Suprapubic skin (tissue), 4 donors: ENCODE measurements around the gene PLCZ1. TPM values are rescaled to one million over a fixed set of nuclear protein-coding genes. Genes with fewer than 3 reads are reported as not detected.

Source experiments
- DNase-seq, 2 donors: peaks; one replicate each; pipeline ENCODE4 v3.0.0-alpha.2; 2019; ENCODE audit warnings: low spot score in 2 of 2
- H3K27ac ChIP-seq: fragments of 200-600 bp; sonication (generic); one replicate; pipeline ENCODE4 v1.5.1; 2019
- H3K27me3 ChIP-seq: fragments of 200-600 bp; sonication (generic); one replicate; pipeline ENCODE4 v1.5.1; 2019
- H3K36me3 ChIP-seq: fragments of 200-600 bp; sonication (generic); one replicate; pipeline ENCODE4 v1.5.1; 2019
- H3K4me1 ChIP-seq: fragments of 200-600 bp; sonication (generic); one replicate; pipeline ENCODE4 v1.5.1; 2019
- H3K4me3 ChIP-seq: fragments of 200-600 bp; sonication (generic); one replicate; pipeline ENCODE4 v1.5.1; 2019; ENCODE audit warnings: mild to moderate bottlenecking
- H3K9me3 ChIP-seq: fragments of 200-600 bp; sonication (generic); one replicate; pipeline ENCODE4 v1.5.1; 2019
- EP300 ChIP-seq: sonication (generic); formaldehyde crosslinking; IDR thresholded peaks from one replicate; pipeline ENCODE4 v1.6.1; 2017; ENCODE audit warnings: antibody characterized with exemption
- POLR2A ChIP-seq, 2 donors: fragments of 450-650 bp; IDR thresholded peaks; one replicate each; pipeline ENCODE4 v1.6.1; 2017; ENCODE audit warnings: antibody characterized with exemption in 2 of 2, mild to moderate bottlenecking in 2 of 2, moderate library complexity in 2 of 2
- POLR2AphosphoS5 ChIP-seq, 3 donors: sonication (generic); formaldehyde crosslinking; IDR thresholded peaks; one replicate each; pipeline ENCODE4 v1.6.1; 2017; ENCODE audit warnings: antibody characterized with exemption in 3 of 3
- WGBS: methylation state at CpG from one replicate; pipeline ENCODE4 v1.1.5; 2018; 5-methylcytosine and 5-hydroxymethylcytosine counted together
- total RNA-seq, 4 donors: library from RNA; depleted of rRNA; stranded (reverse); fragments of >200 nt; gene quantifications; one replicate each; pipeline ENCODE4 v1.1.0, GENCODE V29; 2016
- TF ChIP-seq, protein P1 (sequence below), 2 donors: fragments of 200-600 bp in 1 of 2; fragments of 450-650 bp in 1 of 2; sonication (generic) in 1 of 2; IDR thresholded peaks; one replicate each; pipeline ENCODE4 v1.5.1; 2016 to 2019; ENCODE audit warnings: antibody characterized with exemption in 2 of 2, mild to moderate bottlenecking in 1 of 2, moderate library complexity in 1 of 2

The PLCZ1 gene
- total RNA-seq, 4 donors from 2014 or later: not detected

DNA sequence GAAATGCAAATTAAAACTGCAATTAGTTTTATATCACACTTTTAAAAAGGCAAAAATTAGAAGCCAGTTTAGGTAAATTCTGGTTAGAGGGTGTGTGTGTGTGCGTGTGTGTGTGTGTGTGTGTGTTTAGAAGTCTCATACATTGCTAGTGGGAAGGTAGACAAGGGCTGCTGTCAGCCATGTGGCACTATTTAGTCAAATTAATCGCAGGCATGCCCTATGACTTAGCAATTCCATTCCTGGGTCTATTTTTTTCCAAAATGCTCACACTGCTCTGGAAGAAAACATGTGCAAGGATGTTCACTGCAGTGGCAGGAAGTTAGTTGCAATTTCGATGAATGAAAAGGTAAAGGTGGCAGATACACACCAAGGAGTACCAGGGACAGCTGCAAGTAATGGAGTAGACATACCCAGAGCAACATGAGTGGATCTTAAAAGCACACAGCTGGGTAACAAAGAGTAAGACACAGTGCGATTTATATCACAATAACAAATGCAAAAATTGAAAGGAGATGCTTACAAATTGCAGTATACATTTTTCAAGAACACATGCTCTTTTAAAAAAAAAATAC, 11.7 kb upstream of the PLCZ1 start:
- DNase-seq: no peak
- Histone ChIP-seq H3K4me3 (no peak overlapping the region), H3K27ac (no peak overlapping the region), H3K4me1 (no peaks in the 10 kb centered on the region), H3K36me3 (no peaks in the 10 kb centered on the region), H3K9me3 (no peaks in the 10 kb centered on the region), H3K27me3 (no peaks in the 10 kb centered on the region)
- WGBS: 59% methylated on average over 4 of the region's 4 CpGs
- TF ChIP-seq, protein P1, sequence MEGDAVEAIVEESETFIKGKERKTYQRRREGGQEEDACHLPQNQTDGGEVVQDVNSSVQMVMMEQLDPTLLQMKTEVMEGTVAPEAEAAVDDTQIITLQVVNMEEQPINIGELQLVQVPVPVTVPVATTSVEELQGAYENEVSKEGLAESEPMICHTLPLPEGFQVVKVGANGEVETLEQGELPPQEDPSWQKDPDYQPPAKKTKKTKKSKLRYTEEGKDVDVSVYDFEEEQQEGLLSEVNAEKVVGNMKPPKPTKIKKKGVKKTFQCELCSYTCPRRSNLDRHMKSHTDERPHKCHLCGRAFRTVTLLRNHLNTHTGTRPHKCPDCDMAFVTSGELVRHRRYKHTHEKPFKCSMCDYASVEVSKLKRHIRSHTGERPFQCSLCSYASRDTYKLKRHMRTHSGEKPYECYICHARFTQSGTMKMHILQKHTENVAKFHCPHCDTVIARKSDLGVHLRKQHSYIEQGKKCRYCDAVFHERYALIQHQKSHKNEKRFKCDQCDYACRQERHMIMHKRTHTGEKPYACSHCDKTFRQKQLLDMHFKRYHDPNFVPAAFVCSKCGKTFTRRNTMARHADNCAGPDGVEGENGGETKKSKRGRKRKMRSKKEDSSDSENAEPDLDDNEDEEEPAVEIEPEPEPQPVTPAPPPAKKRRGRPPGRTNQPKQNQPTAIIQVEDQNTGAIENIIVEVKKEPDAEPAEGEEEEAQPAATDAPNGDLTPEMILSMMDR (IDR thresholded peaks at IDR 0.05): no peak
- TF ChIP-seq EP300: no peak
- no peak for TF ChIP-seq POLR2AphosphoS5 (IDR thresholded peaks at IDR 0.05)
- no peak for TF ChIP-seq POLR2A (IDR thresholded peaks at IDR 0.05)

DNA sequence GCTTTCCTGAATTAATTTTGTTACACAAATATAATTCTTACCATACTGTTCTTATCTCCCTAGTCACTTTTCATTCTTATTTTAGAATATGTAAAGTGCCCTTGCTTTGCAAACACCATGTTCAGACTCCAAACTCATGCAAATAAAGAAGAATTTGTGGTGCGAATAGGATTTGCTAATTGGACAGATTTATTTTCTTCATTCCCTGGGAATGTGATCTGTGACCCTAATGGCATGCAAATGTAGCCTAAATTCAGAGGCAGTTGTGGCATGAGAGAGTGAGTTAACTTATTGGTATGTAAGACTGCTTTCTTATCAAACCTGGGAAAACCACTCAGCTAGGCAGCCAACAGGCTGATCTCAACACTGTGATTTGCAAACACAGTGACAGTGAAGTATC, 10.1 kb upstream of the PLCZ1 start:
- 71% methylated on average over 1 of the region's 1 CpG for WGBS
- DNase-seq: no peak
- Histone ChIP-seq H3K36me3 (no peaks in the 10 kb centered on the region), H3K4me3 (no peak overlapping the region), H3K27me3 (no peaks in the 10 kb centered on the region), H3K4me1 (no peaks in the 10 kb centered on the region), H3K27ac (no peak overlapping the region), H3K9me3 (no peaks in the 10 kb centered on the region)
- no peak for TF ChIP-seq POLR2AphosphoS5 (IDR thresholded peaks at IDR 0.05)
- TF ChIP-seq, protein P1 (IDR thresholded peaks at IDR 0.05): no peak
- TF ChIP-seq EP300: no peak
- TF ChIP-seq POLR2A (IDR thresholded peaks at IDR 0.05): no peak

DNA sequence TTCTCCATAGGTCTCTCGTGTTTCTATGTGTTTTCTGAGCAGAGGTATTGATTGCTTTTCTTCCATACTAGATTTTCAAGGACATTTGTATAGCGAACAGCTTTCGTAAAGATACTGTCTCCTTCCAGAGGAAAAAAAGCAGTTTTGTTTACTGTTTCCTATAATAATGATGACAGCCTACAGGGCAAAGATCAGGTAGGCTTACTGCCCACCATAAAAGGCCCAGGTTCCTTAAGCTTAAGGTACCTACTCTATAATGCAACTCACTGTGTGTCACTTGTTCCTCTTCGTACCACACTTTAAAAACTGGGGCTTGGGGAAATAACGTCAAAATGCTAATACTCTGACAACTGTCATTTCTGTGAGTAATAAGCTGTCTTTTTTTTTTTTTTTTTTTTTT, 6.7 kb downstream of the PLCZ1 start:
- TF ChIP-seq EP300 (no peak), POLR2AphosphoS5 (IDR thresholded peaks at IDR 0.05) (no peak), POLR2A (IDR thresholded peaks at IDR 0.05) (no peak)
- TF ChIP-seq, protein P1 (IDR thresholded peaks at IDR 0.05): no peak
- 81% methylated on average over 5 of the region's 5 CpGs for WGBS
- H3K27ac ChIP-seq: no peak overlapping the region
- no peaks in the 10 kb centered on the region for H3K4me1 ChIP-seq
- no peaks in the 10 kb centered on the region for H3K9me3 ChIP-seq
- no peaks in the 10 kb centered on the region for H3K36me3 ChIP-seq
- H3K27me3 ChIP-seq: no peaks in the 10 kb centered on the region
- no peak for DNase-seq
- H3K4me3 ChIP-seq: no peak overlapping the region

DNA sequence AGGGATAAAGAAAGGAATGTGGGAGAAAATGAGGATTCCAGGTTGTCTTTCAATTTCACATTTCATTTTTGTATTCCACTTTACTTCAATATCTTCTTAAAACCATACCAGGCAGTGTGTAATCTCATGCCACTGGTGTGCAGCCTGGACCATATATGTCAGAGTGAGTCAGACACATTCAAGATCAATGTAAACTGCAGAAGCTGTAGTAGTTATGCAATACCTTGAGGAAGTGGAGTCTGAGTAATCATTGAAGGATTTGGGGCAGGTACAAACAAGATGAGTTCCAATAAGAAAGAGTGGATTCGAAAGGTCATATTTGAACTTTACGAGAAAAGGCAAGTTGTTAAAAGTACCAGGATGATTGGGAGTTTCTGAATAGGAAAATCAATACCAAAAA, 14.1 kb downstream of the PLCZ1 start:
- TF ChIP-seq, protein P1 (IDR thresholded peaks at IDR 0.05): no peak
- TF ChIP-seq POLR2AphosphoS5 (IDR thresholded peaks at IDR 0.05) (no peak), EP300 (no peak), POLR2A (IDR thresholded peaks at IDR 0.05) (no peak)
- H3K27ac ChIP-seq: no peak overlapping the region
- no peak for DNase-seq
- peaks cover 2% of the 10 kb centered on the region for H3K4me1 ChIP-seq
- no peak overlapping the region for H3K4me3 ChIP-seq
- WGBS: 64% methylated on average over 2 of the region's 2 CpGs
- no peaks in the 10 kb centered on the region for H3K36me3 ChIP-seq
- no peaks in the 10 kb centered on the region for H3K27me3 ChIP-seq
- no peaks in the 10 kb centered on the region for H3K9me3 ChIP-seq

DNA sequence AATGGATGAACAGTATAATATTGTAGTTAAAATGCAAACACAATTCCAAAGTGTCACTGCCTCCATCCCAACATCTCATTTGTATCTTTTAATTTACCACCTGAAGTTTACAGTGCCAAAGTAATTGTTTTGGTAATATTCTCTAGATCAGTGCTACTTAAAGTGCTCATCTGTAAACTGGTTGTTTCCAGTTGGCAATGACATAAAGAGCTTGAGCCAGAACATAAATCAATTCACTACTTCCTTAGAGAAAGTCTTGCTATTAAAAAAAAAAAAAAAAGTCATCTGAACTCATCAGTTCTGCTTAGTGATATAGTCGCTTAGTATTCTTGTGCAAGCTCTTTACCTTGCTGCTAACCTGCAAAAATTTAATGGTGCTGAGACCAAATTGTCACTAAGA, 16.4 kb downstream of the PLCZ1 start:
- no peak for DNase-seq
- H3K27me3 ChIP-seq: no peaks in the 10 kb centered on the region
- no peak overlapping the region for H3K4me3 ChIP-seq
- H3K36me3 ChIP-seq: no peaks in the 10 kb centered on the region
- no peaks in the 10 kb centered on the region for H3K9me3 ChIP-seq
- TF ChIP-seq EP300 (no peak), POLR2AphosphoS5 (IDR thresholded peaks at IDR 0.05) (no peak), POLR2A (IDR thresholded peaks at IDR 0.05) (no peak)
- TF ChIP-seq, protein P1 (IDR thresholded peaks at IDR 0.05): no peak
- no peak overlapping the region for H3K27ac ChIP-seq
- H3K4me1 ChIP-seq: peaks cover 2% of the 10 kb centered on the region
- 68% methylated on average over 1 of the region's 1 CpG for WGBS
